CD4-positive, alpha-beta T cell treated with Interleukin-15 for 4 hours (primary cell): ENCODE measurements around the gene KREMEN2.
A peak's percentile ranks its signal among the peaks of the same experiment; 100 is the strongest.
"Not testable (repeated sequence)": the region's sequence is repeated elsewhere in the genome, so short reads cannot be mapped to it uniquely, and the experiment has no call there.

Experiments
- DNase-seq: peaks from one replicate; pipeline ENCODE4 v3.0.0-alpha.2; 2020; ENCODE audit warnings: low spot score

The KREMEN2 gene

GRCh38 chr16:2963723-2964474 is at the start of gene KREMEN2:
Gene KREMEN2, plus strand, starts transcription at chr16:2964275. Its CDS starts 246 bp downstream, at chr16:2964521.
- DNase-seq, result no peak

- no peak for DNase-seq
These were observed 48.7 kb upstream of the KREMEN2 start for GRCh38 chr16:2915196-2915929.

GRCh38 chr16:2919511-2920255 is 44.4 kb upstream of the KREMEN2 start:
- peak; percentile 70 for DNase-seq

- DNase-seq, result no peak
These were observed 40.6 kb upstream of the KREMEN2 start for GRCh38 chr16:2923481-2923880.

GRCh38 chr16:2924901-2925755 is 38.9 kb upstream of the KREMEN2 start:
- no peak for DNase-seq

- DNase-seq, result no peak
These were observed 38.0 kb upstream of the KREMEN2 start for GRCh38 chr16:2925951-2926649.

- no peak for DNase-seq
These were observed 37.5 kb upstream of the KREMEN2 start for GRCh38 chr16:2926650-2926999.

GRCh38 chr16:2927010-2927646 is 36.9 kb upstream of the KREMEN2 start:
- peak; percentile 90 for DNase-seq

GRCh38 chr16:2928151-2928550 is 35.9 kb upstream of the KREMEN2 start:
- DNase-seq, result not testable (repeated sequence)

- DNase-seq, result no peak
These were observed 35.3 kb upstream of the KREMEN2 start for GRCh38 chr16:2928796-2929195.

GRCh38 chr16:2929693-2930092 is 34.4 kb upstream of the KREMEN2 start:
- no peak for DNase-seq

- no peak for DNase-seq
These were observed 33.8 kb upstream of the KREMEN2 start for GRCh38 chr16:2930236-2930635.

- DNase-seq, result not testable (repeated sequence)
These were observed 32.7 kb upstream of the KREMEN2 start for GRCh38 chr16:2931231-2931914.

GRCh38 chr16:2933136-2933535 is 30.9 kb upstream of the KREMEN2 start:
- no peak for DNase-seq

- DNase-seq, result no peak
These were observed 30.4 kb upstream of the KREMEN2 start for GRCh38 chr16:2933701-2934100.

GRCh38 chr16:2934450-2934849 is 29.6 kb upstream of the KREMEN2 start:
- no peak for DNase-seq

GRCh38 chr16:2936436-2937011 is 27.6 kb upstream of the KREMEN2 start:
- no peak for DNase-seq

GRCh38 chr16:2937170-2937569 is 26.9 kb upstream of the KREMEN2 start:
- no peak for DNase-seq

GRCh38 chr16:2938206-2938605 is 25.9 kb upstream of the KREMEN2 start:
- DNase-seq, result no peak

GRCh38 chr16:2939968-2940367 is 24.1 kb upstream of the KREMEN2 start:
- DNase-seq, result no peak
